HG02571 (cell line): ENCODE measurements around the gene RSBN1L.
"Not testable (repeated sequence)": the region's sequence is repeated elsewhere in the genome, so short reads cannot be mapped to it uniquely, and the experiment has no call there.

Experiments
- ATAC-seq: cut with Tn5 transposase; IDR thresholded peaks from one replicate; pipeline ENCODE4 v1.9.1; 2021; ENCODE audit warnings: mild to moderate bottlenecking, moderate library complexity; ENCODE audit not compliant: unreplicated experiment

Gene RSBN1L

GRCh38 chr7:77696057-77696642, at the start of gene RSBN1L:
RSBN1L (plus strand) TSS chr7:77696459; CDS start chr7:77696470, 11 bp downstream.
- peak; percentile 96 for ATAC-seq

- no peak for ATAC-seq
These were observed 47.4 kb upstream of the RSBN1L start for GRCh38 chr7:77648742-77649338.

GRCh38 chr7:77649716-77650349, 46.4 kb upstream of the RSBN1L start:
- no peak for ATAC-seq

DNA sequence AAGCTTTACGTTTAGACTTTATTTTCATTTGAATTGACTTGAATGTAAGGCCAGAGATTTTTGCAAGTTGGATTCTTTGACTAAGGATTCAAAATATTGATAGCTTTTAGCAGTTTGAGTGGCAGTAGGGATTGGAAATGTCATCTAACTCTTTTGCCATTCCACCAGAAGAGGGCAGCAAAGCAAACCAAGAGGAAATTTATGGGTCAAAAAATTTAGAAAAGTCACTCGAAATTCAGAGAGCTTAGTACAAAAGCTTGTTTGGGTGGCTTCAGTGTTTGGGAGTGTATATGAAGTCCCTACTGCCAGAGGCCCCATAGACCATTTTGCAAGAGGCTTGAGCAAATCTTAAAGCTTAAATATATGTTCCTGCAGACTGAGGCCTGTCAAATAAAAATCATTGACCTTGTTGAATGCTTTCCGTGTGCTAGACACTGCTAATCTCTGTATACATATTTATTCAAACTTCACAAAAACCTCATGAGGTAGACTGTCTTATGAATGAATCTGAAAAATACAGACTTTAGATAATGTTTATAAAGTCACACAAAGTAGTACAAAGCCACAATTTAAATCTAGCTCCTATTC, 44.6 kb upstream of the RSBN1L start:
- ATAC-seq = no peak

DNA sequence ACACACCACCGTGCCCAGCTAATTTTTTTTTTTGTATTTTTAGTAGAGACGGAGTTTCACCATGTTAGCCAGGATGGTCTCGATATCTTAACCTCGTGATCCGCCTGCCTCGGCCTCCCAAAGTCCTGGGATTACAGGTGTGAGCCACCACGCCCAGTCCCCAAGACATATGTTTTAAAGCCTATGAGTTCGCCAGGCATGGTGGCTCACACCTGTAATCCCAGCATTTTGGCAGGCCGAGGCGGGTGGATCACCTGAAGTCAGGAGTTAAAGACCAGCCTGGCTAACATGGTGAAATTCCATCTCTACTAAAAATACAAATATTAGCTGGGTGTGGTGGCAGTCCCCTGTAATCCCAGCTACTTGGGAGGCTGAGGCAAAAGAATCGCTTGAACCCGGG, 43.4 kb upstream of the RSBN1L start:
- ATAC-seq = not testable (repeated sequence)

DNA sequence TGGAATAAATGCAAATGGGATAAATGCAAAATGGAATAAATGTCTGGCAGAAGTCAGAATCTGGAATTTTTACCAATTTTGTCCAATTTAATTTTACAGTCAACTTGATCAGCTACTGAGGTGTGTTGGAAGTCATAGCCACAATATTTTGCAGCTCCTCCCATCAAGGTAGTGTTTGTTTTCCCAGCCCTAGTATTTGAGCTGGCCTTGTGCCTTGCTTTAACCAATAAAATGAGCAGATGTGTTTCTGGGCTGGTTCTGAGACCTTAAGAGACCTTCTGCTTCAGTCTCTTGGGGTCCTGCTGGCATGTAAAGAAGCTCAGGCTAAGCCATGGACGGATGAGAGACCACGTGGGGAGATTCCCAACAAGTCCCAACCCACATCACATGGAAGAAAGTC, 42.7 kb upstream of the RSBN1L start:
- ATAC-seq = no peak

DNA sequence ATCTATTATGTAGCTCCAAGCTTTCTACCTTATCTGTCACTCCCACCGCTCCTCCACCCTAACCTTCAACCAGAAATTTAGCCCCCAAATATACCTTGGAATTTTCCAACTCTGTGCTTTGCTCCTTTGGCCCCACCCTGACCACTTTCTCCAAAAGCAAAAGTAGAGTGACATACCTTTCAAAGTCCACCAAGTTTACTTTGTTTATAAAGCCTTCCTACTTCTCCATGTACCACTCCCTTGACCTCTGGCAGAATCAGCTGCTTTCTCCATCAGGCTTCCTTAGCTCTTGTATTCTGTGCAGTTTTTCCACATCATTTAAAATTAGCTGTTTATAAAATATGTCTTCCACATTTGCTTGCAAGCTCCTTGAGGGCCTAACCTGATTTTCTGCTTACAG, 40.9 kb upstream of the RSBN1L start:
- no peak for ATAC-seq

DNA sequence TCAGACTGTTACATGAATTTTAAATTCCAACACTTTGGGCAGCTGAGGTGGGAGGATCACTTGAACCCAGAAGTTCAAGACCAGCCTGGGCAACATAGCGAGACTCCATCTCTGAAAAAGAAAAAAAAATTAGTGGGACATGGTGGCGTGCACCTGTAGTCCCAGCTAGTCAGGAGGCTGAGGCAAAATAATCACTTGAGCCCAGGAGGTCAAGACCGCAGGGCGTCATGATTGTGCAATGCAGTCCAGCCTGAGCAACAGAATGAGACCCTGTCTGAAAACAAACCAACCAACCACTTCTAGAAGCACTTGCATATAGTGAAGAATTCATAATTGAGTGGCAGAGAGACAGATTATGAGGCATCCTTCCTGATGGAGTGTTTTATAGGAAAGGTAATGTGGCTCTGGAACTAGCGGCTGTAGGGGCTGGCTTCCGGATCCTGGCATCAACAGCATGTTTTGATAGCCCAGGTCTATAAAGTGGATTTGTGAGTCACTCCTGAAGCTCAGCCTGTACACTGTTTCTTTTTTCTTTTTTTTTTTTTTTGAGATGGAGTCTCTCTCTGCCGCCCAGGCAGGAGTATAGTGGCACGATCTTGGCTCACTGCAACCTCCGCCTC, 40.3 kb upstream of the RSBN1L start:
- no peak for ATAC-seq

DNA sequence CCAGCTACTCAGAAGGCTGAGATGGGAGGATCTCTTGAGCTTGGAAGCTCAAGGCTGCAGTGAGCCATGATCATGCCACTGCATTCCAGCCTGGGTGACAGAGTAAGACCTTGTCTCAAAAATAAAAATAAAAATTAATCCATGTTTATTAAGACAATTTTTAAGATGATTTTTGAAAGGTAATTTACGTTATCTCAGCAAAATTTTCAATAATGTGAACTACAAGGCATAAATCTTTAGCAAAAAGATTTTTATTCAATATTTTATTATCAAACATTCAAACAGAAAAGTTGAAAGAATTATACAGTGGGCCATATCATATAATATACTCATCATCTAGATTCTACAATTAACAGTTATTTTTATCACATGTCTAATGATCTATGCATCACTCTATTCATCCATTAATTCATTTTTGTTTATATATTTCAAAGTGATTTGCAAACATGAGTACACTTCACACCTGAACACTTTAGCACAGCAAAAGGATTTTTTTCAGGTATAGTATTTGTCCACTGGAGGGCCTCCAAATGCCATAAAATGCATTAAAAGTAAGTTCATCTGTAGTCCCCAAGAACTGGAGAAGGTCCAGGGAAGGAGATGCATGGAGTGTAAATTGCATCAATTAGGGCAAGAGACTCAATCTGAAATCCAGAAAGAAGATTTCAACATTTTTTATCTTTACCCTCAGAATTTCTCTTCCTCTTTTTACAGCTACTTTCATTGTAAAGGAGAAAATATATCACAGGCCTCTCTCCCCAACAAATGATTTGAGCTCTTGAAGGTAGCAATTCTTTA, 38.6 kb upstream of the RSBN1L start:
- ATAC-seq = no peak

GRCh38 chr7:77658928-77659327, 37.3 kb upstream of the RSBN1L start:
- no peak for ATAC-seq

- ATAC-seq = no peak
These were observed 34.4 kb upstream of the RSBN1L start for GRCh38 chr7:77661816-77662215.

DNA sequence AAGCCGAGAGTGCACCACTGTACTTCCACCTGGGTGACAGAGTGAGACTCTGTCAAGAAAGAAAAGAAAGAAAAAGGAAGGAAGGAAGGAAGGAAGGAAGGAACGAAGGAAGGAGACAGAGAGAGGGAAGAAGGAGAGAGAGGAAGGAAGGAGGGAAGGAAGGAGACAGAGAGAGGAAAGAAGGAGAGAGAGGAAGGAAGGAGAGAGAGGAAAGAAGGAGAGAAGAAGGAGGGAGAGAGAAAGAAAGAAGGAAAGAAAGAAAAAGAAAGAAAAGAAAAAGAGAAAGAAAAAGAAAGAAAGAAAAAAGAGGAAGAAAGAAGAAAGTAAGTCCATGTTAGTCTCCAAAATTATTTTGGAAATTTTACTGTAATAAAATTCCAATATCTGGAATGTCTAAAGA, 33.4 kb upstream of the RSBN1L start:
- no peak for ATAC-seq

DNA sequence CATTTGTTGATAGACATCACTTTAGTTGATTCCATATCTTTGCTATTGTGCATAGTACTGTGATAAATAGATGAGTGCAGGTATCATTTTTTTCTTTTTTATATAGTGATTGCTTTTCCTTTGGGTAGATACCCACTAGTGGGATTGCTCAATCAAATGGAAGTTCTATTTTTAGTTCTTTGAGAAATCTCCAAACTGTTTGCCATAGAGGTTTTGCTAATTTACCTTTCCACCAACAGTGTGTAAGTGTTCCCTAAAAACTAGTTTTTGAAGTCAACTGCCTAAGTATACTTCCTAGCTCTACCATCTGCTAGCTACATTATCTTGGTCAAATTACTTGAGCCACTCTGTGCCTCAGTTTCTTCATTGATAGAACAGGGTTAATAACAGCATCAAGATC, 31.5 kb upstream of the RSBN1L start:
- no peak for ATAC-seq

- ATAC-seq = no peak
These were observed 31.1 kb upstream of the RSBN1L start for GRCh38 chr7:77665161-77665560.

GRCh38 chr7:77667459-77668086, 28.7 kb upstream of the RSBN1L start:
- ATAC-seq = no peak

DNA sequence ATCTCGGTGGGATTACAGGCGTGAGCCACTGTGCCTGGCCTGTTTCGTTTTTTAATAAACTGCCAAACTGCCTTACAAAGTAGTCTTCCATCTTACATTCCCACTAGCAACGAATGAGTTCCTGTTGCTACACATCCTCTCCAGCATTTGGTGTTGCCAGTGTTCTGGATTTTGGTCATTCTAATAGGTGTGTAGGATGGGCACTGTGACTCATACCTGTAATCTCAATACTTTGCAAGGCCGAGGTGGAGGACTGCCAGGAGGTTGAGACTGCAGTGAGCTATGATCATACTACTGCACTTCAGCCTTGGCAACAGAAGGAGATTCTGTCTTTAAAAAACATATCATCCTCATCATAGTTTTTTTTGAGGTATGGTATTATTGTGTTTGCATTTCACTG, 21.4 kb upstream of the RSBN1L start:
- ATAC-seq = no peak

GRCh38 chr7:77679608-77680007, 16.7 kb upstream of the RSBN1L start:
- ATAC-seq = no peak

DNA sequence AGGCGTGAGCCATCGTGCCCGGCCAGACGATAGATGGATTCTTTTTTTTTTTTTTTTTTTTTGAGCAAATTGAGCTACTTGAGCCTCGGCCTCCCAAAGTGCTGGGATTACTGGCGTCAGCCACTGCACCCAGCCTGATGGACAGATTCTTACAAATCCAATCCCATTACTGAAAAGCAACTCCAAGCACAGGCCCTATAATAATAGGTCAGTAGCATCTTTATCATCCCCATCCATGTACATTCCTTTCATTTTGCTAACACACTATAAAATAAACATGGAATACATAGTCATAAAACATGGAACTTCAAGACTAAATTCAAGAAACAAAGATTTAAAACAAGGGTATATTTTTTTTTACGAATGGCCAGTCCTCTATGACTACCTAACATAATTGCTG, 16.0 kb upstream of the RSBN1L start:
- no peak for ATAC-seq

DNA sequence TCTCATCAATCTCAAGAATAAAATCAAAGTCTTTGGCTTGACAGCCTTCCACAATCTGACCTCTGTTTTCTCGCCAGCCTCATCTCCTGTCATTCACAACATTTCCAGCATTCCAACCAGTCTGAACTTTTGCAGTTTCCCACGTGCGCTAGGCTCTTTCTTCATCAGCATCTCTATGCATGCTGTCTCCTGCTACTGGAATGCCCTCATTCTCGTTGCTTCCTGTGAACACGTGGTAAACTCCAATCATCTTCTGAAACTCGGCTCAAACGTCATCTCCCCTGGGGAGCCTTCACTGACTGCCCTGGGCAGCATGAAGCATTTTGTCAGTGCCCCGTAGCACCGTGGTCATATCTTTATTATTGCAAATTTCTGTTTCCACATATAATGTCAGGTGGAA, 12.2 kb upstream of the RSBN1L start:
- no peak for ATAC-seq

GRCh38 chr7:77685233-77685632, 11.0 kb upstream of the RSBN1L start:
- ATAC-seq = no peak
